ENCODE results near the gene CACNG7. TPM values are rescaled to one million over a fixed set of nuclear protein-coding genes. Genes with fewer than 3 reads are reported as not detected.

The CACNG7 gene
- total RNA-seq, 1 experiment from 2014 or later, result 22.7 TPM

- Histone ChIP-seq H3K9ac (ENCODE audit: extremely low read depth, insufficient read length, low read length) (peak overlapping the region; percentile 86), H2BK5ac (ENCODE audit: insufficient read length, low read length) (peak overlapping the region; percentile 77), H3K27ac (ENCODE audit: insufficient read length, low read depth, low read length) (peak overlapping the region; percentile 96), H3K23ac (ENCODE audit: insufficient read length, low read depth, low read length) (no peak overlapping the region), H4K8ac (replicated peaks; ENCODE audit: insufficient read length, low read depth, low read length) (no peak overlapping the region), H4K91ac (ENCODE audit: insufficient read length, low read depth, low read length) (peak overlapping the region; percentile 91), H4K5ac (ENCODE audit: insufficient read length, low read depth, low read length) (peak overlapping the region; percentile 80), H2BK120ac (ENCODE audit: low read depth, low read length, poor library complexity, severe bottlenecking) (peak overlapping the region; percentile 99), H2AFZ (ENCODE audit: low read length) (no peak overlapping the region), H3K79me1 (ENCODE audit: insufficient read depth, low read depth, low read length, poor library complexity, severe bottlenecking) (no peaks in the 10 kb centered on the region), H4K20me1 (ENCODE audit: control insufficient read depth, insufficient read depth, insufficient read length) (no peaks in the 10 kb centered on the region), H3K23me2 (ENCODE audit: insufficient read length, low read depth, low read length, poor library complexity, severe bottlenecking) (peaks cover 15% of the 10 kb centered on the region), H3K9me3 (ENCODE audit: control insufficient read depth, low read depth, low read length) (no peaks in the 10 kb centered on the region), H3K14ac (ENCODE audit: insufficient read depth, low read length) (peak overlapping the region; percentile 99), H3K4me1 (ENCODE audit: insufficient read depth, low read length) (peaks cover 2% of the 10 kb centered on the region; the same call in 1 of the 2 replicates), H3K4me2 (ENCODE audit: insufficient read depth, insufficient read length, low read length) (peak overlapping the region; percentile 63), H2BK20ac (ENCODE audit: low read depth, low read length, poor library complexity, severe bottlenecking) (peak overlapping the region; percentile 15), H3K56ac (ENCODE audit: insufficient read length, low read depth, low read length) (no peak overlapping the region), H3K79me2 (ENCODE audit: insufficient read depth, low read length) (peaks cover 2% of the 10 kb centered on the region; the same call in 1 of the 2 replicates), H2BK12ac (ENCODE audit: insufficient read length, low read depth, low read length) (peak overlapping the region; percentile 90), H2BK15ac (ENCODE audit: low read depth, low read length) (no peak overlapping the region), H2AK5ac (ENCODE audit: insufficient read length, low read length) (peak overlapping the region; percentile 18), H3K4ac (ENCODE audit: low read depth, low read length) (peak overlapping the region; percentile 93; the same call in 1 of the 2 replicates), H3K27me3 (ENCODE audit: insufficient read depth, low read length) (no peaks in the 10 kb centered on the region), H3K18ac (ENCODE audit: insufficient read length, low read depth, low read length) (peak overlapping the region; percentile 99), H3T11ph (ENCODE audit: low read length) (peak overlapping the region; percentile 93)
- Mint-ChIP-seq H3K4me3 (peak overlapping the region; percentile 88 to 92), H3K36me3 (ENCODE audit: insufficient read depth in 1 of 3, low read depth in 3 of 3) (peaks cover 12 to 15% (median 12%) of the 10 kb centered on the region in 3 experiments; a peak in 6 of 7 replicates), H3K4me1 (peaks cover 26 to 33% of the 10 kb centered on the region in 2 experiments), H3K27me3 (ENCODE audit: low read depth) (peaks cover 12% of the 10 kb centered on the region), H3K27ac (peak overlapping the region; percentile 99 to 100 (median 100)), H3K9me3 (no peaks in the 10 kb centered on the region)
- whole genome bisulfite sequencing (ENCODE audit: extremely low coverage, insufficient read length, low lambda C conversion rate), result no CpG with 5 or more reads among the region's 14 CpGs
- TF ChIP-seq CTCF (conservative IDR thresholded peaks at IDR 0.05), result no peak
- peak; percentile 81 for DNase-seq
Observed at GRCh38 chr19:53866865-53867224, 42.2 kb upstream of the CACNG7 start.
